HL-60 (cell line): ENCODE results near the gene DGKI.
"Not testable (repeated sequence)": the region's sequence is repeated elsewhere in the genome, so short reads cannot be mapped to it uniquely, and the experiment has no call there.

ENCODE experiments used
- CTCF ChIP-seq: IDR thresholded peaks from one replicate; pipeline ENCODE4 v1.5.1; 2011; ENCODE audit warnings: low read length, control low read depth, inconsistent platforms; ENCODE audit not compliant: insufficient read depth
- POLR2AphosphoS5 ChIP-seq: IDR thresholded peaks from 2 replicates; pipeline ENCODE4 v1.6.1; 2012; ENCODE audit warnings: low read depth
- REST ChIP-seq: IDR thresholded peaks from 2 replicates; pipeline ENCODE4 v1.6.1; 2012; ENCODE audit warnings: low read depth; ENCODE audit not compliant: insufficient replicate concordance
- SPI1 ChIP-seq: IDR thresholded peaks from 2 replicates; pipeline ENCODE4 v1.6.1; 2012; ENCODE audit warnings: low read depth, mild to moderate bottlenecking, borderline replicate concordance

- TF ChIP-seq CTCF, REST, SPI1, POLR2AphosphoS5: not testable (repeated sequence)
These were observed 13.8 kb downstream of the DGKI start for GRCh38 chr7:137832990-137833389.
